Omental fat pad (tissue), 4 donors: Measurements from ENCODE around the gene C3orf70. TPM values are rescaled to one million over a fixed set of nuclear protein-coding genes. Genes with fewer than 3 reads are reported as not detected.

ENCODE experiments used
- ATAC-seq: fragments of 150-250 bp; one replicate; pipeline ENCODE4 v1.9.1; 2016; ENCODE audit warnings: mild to moderate bottlenecking, moderate library complexity; ENCODE audit not compliant: low FRiP score
- DNase-seq: peaks from one replicate; pipeline ENCODE4 v3.0.0-alpha.2; 2019; ENCODE audit warnings: low spot score
- total RNA-seq, 4 donors: library from RNA; depleted of rRNA; stranded (reverse); fragments of >200 nt; gene quantifications; one replicate each; pipeline ENCODE4 v1.1.0, GENCODE V29; 2016
- TF ChIP-seq, protein P1 (sequence below), 3 donors: fragments of 450-650 bp; IDR thresholded peaks; one replicate each; pipeline ENCODE4 v1.5.1; 2016 to 2017; ENCODE audit warnings: antibody characterized with exemption in 3 of 3, mild to moderate bottlenecking in 3 of 3, moderate library complexity in 2 of 3

Gene C3orf70
- total RNA-seq, 4 donors from 2014 or later: 2.8 to 4.9 (median 3.5) TPM

DNA sequence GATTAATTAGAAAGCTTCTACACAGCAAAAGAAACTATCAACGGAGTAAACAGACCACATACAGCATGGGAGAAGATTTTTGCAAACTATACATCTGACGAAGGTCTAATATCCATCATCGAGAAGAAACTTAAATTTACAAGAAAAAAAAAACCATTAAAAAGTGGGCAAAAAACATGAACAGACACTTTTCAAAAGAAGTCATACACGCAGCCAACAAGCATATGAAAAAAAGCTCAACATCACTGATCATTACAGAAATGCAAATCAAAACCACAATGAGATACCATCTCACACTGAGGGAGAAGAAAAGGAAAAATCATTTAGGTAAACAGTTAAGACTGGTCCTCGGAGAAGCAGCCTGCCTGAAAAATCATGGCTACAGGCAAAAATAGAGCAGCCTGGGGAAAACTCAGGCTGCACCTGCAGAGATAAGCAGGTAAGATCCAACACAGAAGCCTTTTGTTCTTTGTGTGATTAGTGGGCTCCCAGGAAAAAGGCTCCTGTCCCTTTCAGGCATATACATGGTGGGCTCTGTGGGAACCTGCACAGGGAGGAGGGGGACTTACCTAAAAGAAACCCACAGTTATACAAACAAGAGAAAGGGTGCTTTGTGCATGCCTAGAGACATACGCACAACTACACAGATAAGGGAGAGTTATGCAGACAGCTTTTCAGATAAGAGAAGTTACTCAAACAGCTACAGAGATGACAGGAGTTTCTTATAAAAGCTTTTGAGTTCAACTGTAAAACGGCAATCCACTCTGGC is 49.3 kb downstream of the C3orf70 start:
- DNase-seq: no peak
- no peak for ATAC-seq
- TF ChIP-seq, protein P1, sequence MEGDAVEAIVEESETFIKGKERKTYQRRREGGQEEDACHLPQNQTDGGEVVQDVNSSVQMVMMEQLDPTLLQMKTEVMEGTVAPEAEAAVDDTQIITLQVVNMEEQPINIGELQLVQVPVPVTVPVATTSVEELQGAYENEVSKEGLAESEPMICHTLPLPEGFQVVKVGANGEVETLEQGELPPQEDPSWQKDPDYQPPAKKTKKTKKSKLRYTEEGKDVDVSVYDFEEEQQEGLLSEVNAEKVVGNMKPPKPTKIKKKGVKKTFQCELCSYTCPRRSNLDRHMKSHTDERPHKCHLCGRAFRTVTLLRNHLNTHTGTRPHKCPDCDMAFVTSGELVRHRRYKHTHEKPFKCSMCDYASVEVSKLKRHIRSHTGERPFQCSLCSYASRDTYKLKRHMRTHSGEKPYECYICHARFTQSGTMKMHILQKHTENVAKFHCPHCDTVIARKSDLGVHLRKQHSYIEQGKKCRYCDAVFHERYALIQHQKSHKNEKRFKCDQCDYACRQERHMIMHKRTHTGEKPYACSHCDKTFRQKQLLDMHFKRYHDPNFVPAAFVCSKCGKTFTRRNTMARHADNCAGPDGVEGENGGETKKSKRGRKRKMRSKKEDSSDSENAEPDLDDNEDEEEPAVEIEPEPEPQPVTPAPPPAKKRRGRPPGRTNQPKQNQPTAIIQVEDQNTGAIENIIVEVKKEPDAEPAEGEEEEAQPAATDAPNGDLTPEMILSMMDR (IDR thresholded peaks at IDR 0.05): no peak

- no peak for DNase-seq
- TF ChIP-seq, protein P1 (IDR thresholded peaks at IDR 0.05): no peak
- ATAC-seq: no peak
Observed at GRCh38 chr3:185094697-185095096, 58.2 kb downstream of the C3orf70 start.

DNA sequence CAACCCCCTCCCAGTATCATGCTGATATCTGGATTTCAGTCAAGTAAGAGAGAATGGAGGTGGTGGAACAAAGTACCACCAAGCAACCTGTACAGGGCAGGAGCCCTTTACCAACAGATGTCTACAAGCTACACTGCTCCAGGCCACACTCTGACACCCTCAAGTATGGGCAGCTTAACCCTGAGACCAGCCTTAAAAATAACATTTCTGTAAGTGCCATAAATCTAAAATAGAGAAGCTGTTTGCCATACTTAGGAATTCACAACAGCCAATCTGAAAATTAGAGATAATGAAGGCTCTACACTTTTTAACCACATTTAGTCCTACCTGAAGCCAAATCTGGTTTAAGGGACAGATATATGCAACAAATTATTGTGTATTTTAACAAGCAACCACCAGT is 59.7 kb downstream of the C3orf70 start:
- ATAC-seq (no peak), DNase-seq (no peak)
- TF ChIP-seq, protein P1 (IDR thresholded peaks at IDR 0.05): no peak

GRCh38 chr3:185090811-185091210 is 62.0 kb downstream of the C3orf70 start:
- ATAC-seq (no peak), DNase-seq (no peak)
- TF ChIP-seq, protein P1 (IDR thresholded peaks at IDR 0.05): no peak

DNA sequence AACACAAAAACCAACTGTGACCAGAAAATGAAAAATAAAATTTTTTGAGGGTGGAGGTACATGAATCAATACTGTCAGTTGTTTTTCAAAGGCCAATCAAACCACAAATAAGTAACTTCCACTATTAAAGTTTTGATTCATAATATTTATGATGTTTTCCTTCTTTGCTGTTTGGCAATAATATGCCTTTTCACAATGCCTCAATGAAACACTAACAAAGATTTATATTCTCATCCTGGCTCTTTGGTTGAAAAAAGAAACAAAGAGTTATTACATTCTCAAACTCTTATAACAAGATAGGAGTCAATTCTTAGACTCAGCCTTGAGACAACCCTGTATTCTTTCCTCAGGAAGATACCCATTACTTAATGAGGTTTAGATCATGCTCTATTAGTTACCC is 63.1 kb downstream of the C3orf70 start:
- TF ChIP-seq, protein P1 (IDR thresholded peaks at IDR 0.05): no peak
- DNase-seq (no peak), ATAC-seq (no peak)

DNA sequence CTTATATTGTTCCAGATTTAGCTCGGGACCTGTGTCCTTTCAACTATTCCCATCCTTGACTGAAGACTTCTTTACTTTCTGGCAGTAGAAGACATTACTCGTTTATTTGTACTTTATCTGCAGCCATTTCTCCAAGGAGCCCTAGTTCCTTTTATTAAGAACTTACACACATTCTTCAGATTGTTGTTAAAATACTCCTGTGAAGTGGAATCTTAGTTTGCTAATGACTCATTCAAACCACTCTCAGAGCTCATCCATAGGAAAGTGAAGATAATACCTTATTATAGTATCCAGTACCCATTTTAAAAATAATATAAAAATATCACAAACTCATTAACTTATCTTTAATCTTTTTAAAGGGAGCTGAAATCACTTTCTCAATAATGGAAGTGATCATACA is 63.5 kb downstream of the C3orf70 start:
- DNase-seq: no peak
- TF ChIP-seq, protein P1 (IDR thresholded peaks at IDR 0.05): no peak
- no peak for ATAC-seq

DNA sequence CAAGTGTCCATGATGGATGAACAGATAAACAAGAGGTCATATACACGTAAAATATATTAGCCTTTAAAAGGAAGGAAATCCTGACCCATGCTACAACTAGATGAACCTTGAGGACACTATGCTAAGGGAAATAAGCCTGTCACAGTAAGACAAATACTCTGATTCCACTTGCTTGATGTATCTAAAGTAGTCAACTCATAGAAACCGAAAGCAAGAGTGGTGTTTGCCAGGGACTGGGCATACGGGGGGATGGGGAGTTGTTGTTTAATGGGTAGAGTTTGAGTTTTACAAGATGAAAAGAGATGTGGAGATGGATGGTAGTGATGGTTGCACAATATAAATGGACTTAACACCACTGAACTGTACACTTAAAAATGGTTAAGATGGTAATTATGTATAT is 65.4 kb downstream of the C3orf70 start:
- no peak for DNase-seq
- TF ChIP-seq, protein P1 (IDR thresholded peaks at IDR 0.05): no peak
- ATAC-seq: no peak
